K562 (cell line): ENCODE results near the gene PTTG1IP. TPM values are rescaled to one million over a fixed set of nuclear protein-coding genes. Genes with fewer than 3 reads are reported as not detected.

Source experiments
- ATAC-seq: fragments of 200-7000 bp; cut with Tn5 transposase; 3 replicates; pipeline ENCODE4 v1.9.1; 2020; ENCODE audit warnings: moderate library complexity
- BruUV-seq: library from RNA; stranded (reverse); fragments of 400-500 nt; replicated peaks from 2 replicates; lab custom pipeline; 2021; lab: Mats Ljungman, UMichigan
- CTCF ChIA-PET: fragments of 300-600 bp; formaldehyde crosslinking; extraction: SDS; loops from one replicate; lab custom pipeline; 2021; ENCODE audit warnings: low intra/inter-chr PET ratio; lab: Yijun Ruan, JAX
- POLR2A ChIA-PET: fragments of 300-600, 350-650 bp; sonication (Branson Sonifier 250); formaldehyde crosslinking; extraction: SDS; loops from one replicate; lab custom pipeline; 2021; ENCODE audit warnings: antibody characterized with exemption, inconsistent platforms; lab: Yijun Ruan, JAX
- DNase-seq, 4 experiments: peaks; one replicate each; pipeline versions ENCODE4 v3.0.0 to v3.0.0-alpha.2; 2011 to 2018; ENCODE audit warnings: low spot score in 3 of 4, mixed read lengths in 3 of 4; ENCODE audit errors: extremely low read depth in 1 of 4
- FAIRE-seq: peaks from 2 replicates; lab custom pipeline; 2011; peaks lifted over from hg19 to GRCh38; lab: Jason Lieb, UNC
- H2AFZ ChIP-seq: 2 replicates; pipeline ENCODE4 v1.6.0; 2011; ENCODE audit warnings: low read depth, low read length, control low read depth, inconsistent platforms
- H3K27ac ChIP-seq: fragments of 200-600 bp; 3 replicates; pipeline ENCODE4 v1.8.0; 2011; ENCODE audit warnings: low read depth, mild to moderate bottlenecking, control low read depth, inconsistent platforms, low read length, moderate library complexity, mixed read lengths; ENCODE audit errors: extremely low read depth
- H3K27me3 ChIP-seq, 2 experiments: fragments of 300-600 bp in 1 of 2; 2 replicates in 1 of 2; 3 replicates in 1 of 2; pipeline versions ENCODE4 v1.6.0 to v1.8.0; 2011; ENCODE audit warnings: inconsistent platforms in 2 of 2, low read length in 2 of 2, mild to moderate bottlenecking in 1 of 2, mixed read lengths in 1 of 2, moderate library complexity in 1 of 2; ENCODE audit not compliant: control insufficient read depth in 2 of 2, insufficient read depth in 2 of 2
- H3K36me3 ChIP-seq: fragments of 300-600 bp; 3 replicates; pipeline ENCODE4 v1.8.0; 2011; ENCODE audit warnings: mild to moderate bottlenecking, low read length, inconsistent platforms; ENCODE audit not compliant: control insufficient read depth, insufficient read depth
- H3K4me1 ChIP-seq, 2 experiments: fragments of 200-600 bp in 1 of 2; replicated peaks in 1 of 2; 2 replicates in 1 of 2; 3 replicates in 1 of 2; pipeline versions ENCODE4 v1.5.1 to v1.8.0; 2011; ENCODE audit warnings: inconsistent platforms in 2 of 2, low read length in 2 of 2, mild to moderate bottlenecking in 1 of 2, mixed read lengths in 1 of 2, moderate library complexity in 1 of 2; ENCODE audit not compliant: control insufficient read depth in 2 of 2, insufficient read depth in 2 of 2
- H3K4me2 ChIP-seq: 2 replicates; pipeline ENCODE4 v1.6.1; 2011; ENCODE audit warnings: low read length, control low read depth, inconsistent platforms, mixed read lengths; ENCODE audit not compliant: insufficient read depth
- H3K4me3 ChIP-seq: fragments of 200-600 bp; sonication (generic), shearing (Covaris generic); 2 replicates; pipeline ENCODE4 v1.5.1; 2016; ENCODE audit warnings: control low read depth, inconsistent platforms
- H3K79me2 ChIP-seq: fragments of 200-600 bp; 3 replicates; pipeline ENCODE4 v1.8.0; 2011; ENCODE audit warnings: low read length, inconsistent platforms; ENCODE audit not compliant: control insufficient read depth, insufficient read depth
- H3K9ac ChIP-seq, 2 experiments: 2 replicates each; pipeline versions ENCODE4 v1.6.0 to v1.6.1; 2011; ENCODE audit warnings: low read depth in 2 of 2, low read length in 2 of 2, control low read depth in 1 of 2, inconsistent platforms in 1 of 2, mild to moderate bottlenecking in 1 of 2, mixed read lengths in 1 of 2; ENCODE audit not compliant: insufficient read depth in 1 of 2
- H3K9me1 ChIP-seq: one replicate; pipeline ENCODE4 v1.6.0; 2011; ENCODE audit warnings: inconsistent platforms, mild to moderate bottlenecking, low read length, moderate library complexity; ENCODE audit not compliant: control insufficient read depth, insufficient read depth
- H3K9me3 ChIP-seq: replicated peaks from 2 replicates; pipeline ENCODE4 v1.5.1; 2011; ENCODE audit warnings: low read depth, low read length, inconsistent platforms; ENCODE audit not compliant: control insufficient read depth, insufficient read depth
- H4K20me1 ChIP-seq: replicated peaks from 2 replicates; pipeline ENCODE4 v1.6.1; 2011; ENCODE audit warnings: low read length, inconsistent platforms, mixed read lengths; ENCODE audit not compliant: control insufficient read depth, insufficient read depth
- CEBPG ChIP-seq, 3 experiments: fragments of 200-800 bp in 1 of 3; sonication (Bioruptor generic) in 1 of 3; sonication (generic) in 1 of 3; formaldehyde crosslinking in 1 of 3; IDR thresholded peaks in 2 of 3; conservative IDR thresholded peaks in 1 of 3; 2 replicates each; pipeline versions ENCODE4 v1.6.1 to v1.8.0; 2016 to 2022; ENCODE audit warnings: missing compliant biosample characterization in 2 of 3, missing genetic modification characterization in 2 of 3, mild to moderate bottlenecking in 1 of 3, missing genetic modification reagents in 1 of 3
- POLR2G ChIP-seq: fragments of 200-400 bp; formaldehyde crosslinking; IDR thresholded peaks from 2 replicates; pipeline ENCODE4 v1.6.1; 2017; ENCODE audit warnings: low read depth, mild to moderate bottlenecking, antibody characterized with exemption, low read length, moderate library complexity
- TEAD1 ChIP-seq, 2 experiments: fragments of 450-650 bp in 1 of 2; sonication (generic) in 1 of 2; formaldehyde crosslinking; IDR thresholded peaks; 2 replicates each; pipeline versions ENCODE4 v1.4.0 to v1.8.0; 2020 to 2022; ENCODE audit warnings: mild to moderate bottlenecking in 2 of 2, missing genetic modification reagents in 1 of 2
- WGBS: fragments of 100-300 bp; shearing (Covaris generic); methylation state at CpG from one replicate; pipeline ENCODE4 v1.1.6; 2016; ENCODE audit warnings: low coverage, mixed read lengths; ENCODE audit not compliant: insufficient coverage; ENCODE audit errors: missing lambda C conversion rate; 5-methylcytosine and 5-hydroxymethylcytosine counted together
- in situ Hi-C: fragments of 300-500 bp; cut with MboI; formaldehyde crosslinking; loops from 4 replicates; pipeline ENCODE4 v1.15.0; 2018; ENCODE audit warnings: inconsistent platforms, mixed read lengths
- intact Hi-C: fragments of 100-400 bp; cut with micrococcal nuclease; formaldehyde crosslinking; loops from 2 replicates; pipeline ENCODE4 v1.14.2; 2022
- polyA plus RNA-seq, 8 experiments: library from polyadenylated mRNA; depleted of rRNA in 4 of 8; stranded (reverse) in 5 of 8; unstranded in 3 of 8; fragments of >200 nt; fragmentation: Nextera tagmentation in 2 of 8; fragmentation: Illumina TruSeq in 1 of 8; extraction: Ambion mirVana in 2 of 8; extraction: Trizol in 1 of 8; gene quantifications; 2 replicates each; pipeline versions ENCODE4 v1.2.1 to v1.2.3, GENCODE V29; 2011 to 2014; ENCODE audit warnings: inconsistent platforms in 1 of 8, missing spikeins in 1 of 8
- total RNA-seq, 7 experiments: library from RNA; depleted of rRNA in 6 of 7; stranded (reverse); fragments of >200 nt in 6 of 7; fragmentation: Illumina TruSeq in 2 of 7; extraction: Trizol in 2 of 7; gene quantifications; 2 replicates each; pipeline versions ENCODE4 v1.2.1 to v1.2.3, GENCODE V29; 2011 to 2021; ENCODE audit warnings: low replicate concordance in 1 of 7

PTTG1IP gene
- total and polyA plus RNA-seq, 9 of the 15 experiments (the other 6 are each of a cell fraction or from before 2014, with no cell fraction given): 5.0 to 99.3 (median 82.4) TPM

GRCh38 chr21:44814498-44815023 is 58.9 kb downstream of the PTTG1IP start (continued):
- no peak for TF ChIP-seq TEAD1 (CRISPR knock-in tag; IDR thresholded peaks at IDR 0.05)

DNA sequence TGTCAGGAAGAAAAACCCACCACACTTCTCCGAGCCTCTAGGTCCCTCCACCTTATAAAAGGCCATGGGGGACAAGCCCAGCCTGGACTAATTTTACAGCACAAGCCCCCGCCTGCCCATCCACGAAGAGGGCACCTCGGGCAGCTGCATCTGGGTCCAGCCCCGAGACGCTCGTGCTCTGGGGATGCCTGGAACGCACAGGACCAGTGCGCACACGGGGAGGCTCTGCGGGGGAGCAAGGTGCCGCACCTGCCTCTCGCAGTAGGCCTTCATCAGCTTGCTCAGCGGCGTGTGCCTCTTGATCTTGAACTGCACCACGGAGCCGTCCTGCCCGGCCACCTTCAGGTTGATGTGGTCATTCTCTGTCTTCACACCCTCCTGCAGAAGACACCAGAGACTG is 59.8 kb downstream of the PTTG1IP start:
- H2AFZ ChIP-seq: no peak overlapping the region
- no peak for ATAC-seq
- peaks cover 55% of the 10 kb centered on the region; the same call in 2 of the 3 replicates for H3K36me3 ChIP-seq
- DNase-seq: no peak
- H3K9ac ChIP-seq: peak overlapping the region in 1 of 2 experiments; percentile 73; a peak in 2 of 4 replicates
- ChIA-PET POLR2A (interaction anchor here (2.0 to 2.5 kb wide), 2 partner anchors 10 to 11 kb away, joined by 10 to 33 read pairs; partner anchors contain the start of gene UBE2G2), CTCF (no interaction called here)
- intact Hi-C loops: no loop called here
- H3K4me1 ChIP-seq: peaks cover 0 to 57% of the 10 kb centered on the region in 2 experiments; a peak in 4 of 5 replicates
- H3K27me3 ChIP-seq: no peaks in the 10 kb centered on the region
- TF ChIP-seq CEBPG (CRISPR knock-in tag; IDR thresholded peaks at IDR 0.05) (no peak), CEBPG (tag; conservative IDR thresholded peaks at IDR 0.05 in 1 of 2, IDR thresholded peaks at IDR 0.05 in 1 of 2) (no peak), POLR2G (peak; percentile 37; the same call in 1 of the 2 replicates)
- H3K4me2 ChIP-seq: no peak overlapping the region
- peaks cover 15% of the 10 kb centered on the region for H3K9me1 ChIP-seq
- BruUV-seq: no TSS peak
- no peak for FAIRE-seq
- no peaks in the 10 kb centered on the region for H3K9me3 ChIP-seq
- H3K27ac ChIP-seq: no peak overlapping the region
- H3K79me2 ChIP-seq: peaks cover 76% of the 10 kb centered on the region
- in situ Hi-C loops: no loop called here
- WGBS: 96% methylated on average over 15 of the region's 18 CpGs
- H4K20me1 ChIP-seq: peaks cover 25% of the 10 kb centered on the region; the same call in 1 of the 2 replicates
- H3K4me3 ChIP-seq: no peak overlapping the region
